ENCODE measurements around the gene PIK3CB.

DNA sequence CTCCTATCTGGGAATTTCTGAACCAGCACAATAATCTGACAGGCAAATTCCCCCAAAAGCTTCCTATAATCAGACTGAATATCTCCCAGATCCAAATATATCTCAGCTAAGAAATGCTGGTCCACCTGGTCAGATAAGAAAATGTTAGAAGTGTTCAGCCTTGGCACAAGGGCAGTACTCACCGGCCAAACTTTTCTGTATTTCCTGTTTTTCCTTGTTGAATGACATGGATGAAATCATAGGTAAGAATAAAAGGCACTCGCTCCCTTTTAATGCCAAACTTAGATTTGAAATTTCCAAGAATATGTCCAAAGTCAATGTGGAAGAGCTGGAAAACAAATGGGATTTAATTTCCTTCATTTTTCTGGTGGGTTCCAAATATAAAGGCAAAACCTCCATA, 177.2 kb downstream of the PIK3CB start:
- TF ChIP-seq CTCF (IDR thresholded peaks at IDR 0.05; ENCODE audit: low read depth, low read length) (no peak), POLR2A (IDR thresholded peaks at IDR 0.05; ENCODE audit: extremely low read depth, insufficient read length) (no peak), MYC (IDR thresholded peaks at IDR 0.05; ENCODE audit: low read depth, low read length) (no peak)
- TF ChIP-seq, protein P1, sequence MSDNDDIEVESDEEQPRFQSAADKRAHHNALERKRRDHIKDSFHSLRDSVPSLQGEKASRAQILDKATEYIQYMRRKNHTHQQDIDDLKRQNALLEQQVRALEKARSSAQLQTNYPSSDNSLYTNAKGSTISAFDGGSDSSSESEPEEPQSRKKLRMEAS (IDR thresholded peaks at IDR 0.05; ENCODE audit: low read depth, low read length): no peak

Measured in NB4 (cell line).